Stimulated activated CD4-positive, alpha-beta T cell treated with anti-CD3 and anti-CD28 coated beads, Interleukin-12 subunit alpha, Interleukin-12 subunit beta, amount 100 ng/mL, for 48 hours (primary cell): ENCODE results near the gene MAL.

Experiments used
- DNase-seq, 3 donors: peaks; one replicate each; pipeline ENCODE4 v3.0.0-alpha.2; 2020; ENCODE audit warnings: low read depth in 2 of 3, low spot score in 1 of 3

Gene MAL

GRCh38 chr2:95015261-95015912 is 10.1 kb upstream of the MAL start:
- no peak for DNase-seq

- DNase-seq, result no peak
Observed at GRCh38 chr2:95016616-95017015, 8.9 kb upstream of the MAL start.

GRCh38 chr2:95017071-95017501 is 8.4 kb upstream of the MAL start:
- no peak for DNase-seq

- DNase-seq, result no peak
Observed at GRCh38 chr2:95017836-95018235, 7.7 kb upstream of the MAL start.

GRCh38 chr2:95018301-95018700 is 7.2 kb upstream of the MAL start:
- no peak for DNase-seq

GRCh38 chr2:95018861-95019550 is 6.5 kb upstream of the MAL start:
- no peak for DNase-seq

GRCh38 chr2:95019572-95019971 is 5.9 kb upstream of the MAL start:
- no peak for DNase-seq

- DNase-seq, result no peak
Observed at GRCh38 chr2:95020275-95021022, 5.1 kb upstream of the MAL start.

- DNase-seq, result no peak
Observed at GRCh38 chr2:95021023-95021416, 4.5 kb upstream of the MAL start.

- DNase-seq, result no peak
Observed at GRCh38 chr2:95021847-95022246, 3.7 kb upstream of the MAL start.

- peak; percentile 74 to 91 (median 77) for DNase-seq
Observed at GRCh38 chr2:95022309-95023221, 2.9 kb upstream of the MAL start.

GRCh38 chr2:95023222-95023597 is 2.3 kb upstream of the MAL start:
- DNase-seq, result no peak

GRCh38 chr2:95024371-95024770 is 1.1 kb upstream of the MAL start:
- no peak for DNase-seq

- no peak for DNase-seq
Observed at GRCh38 chr2:95024960-95025405, 525 bp upstream of the MAL start.

- DNase-seq, result no peak
Observed at GRCh38 chr2:95026471-95027368, 1.2 kb downstream of the MAL start.

GRCh38 chr2:95027369-95027720 is 1.8 kb downstream of the MAL start:
- no peak for DNase-seq

GRCh38 chr2:95029898-95030341 is 4.4 kb downstream of the MAL start:
- no peak for DNase-seq

- no peak for DNase-seq
Observed at GRCh38 chr2:95030496-95030895, 5.0 kb downstream of the MAL start.

- no peak for DNase-seq
Observed at GRCh38 chr2:95031076-95031725, 5.7 kb downstream of the MAL start.

- no peak for DNase-seq
Observed at GRCh38 chr2:95031726-95032116, 6.2 kb downstream of the MAL start.
